Liver (tissue), 3 donors: Measurements from ENCODE around the gene ZNF616.

Experiments
- CTCF ChIP-seq: fragments of 150-350 bp; IDR thresholded peaks from 2 replicates; pipeline ENCODE4 v1.5.1; 2017; ENCODE audit warnings: improper control_type of control experiment, low read depth, low read length; ENCODE audit not compliant: missing input control
- NR2F2 ChIP-seq: IDR thresholded peaks from 2 replicates; pipeline ENCODE4 v1.6.1; 2016; ENCODE audit warnings: antibody characterized with exemption
- RAD21 ChIP-seq, 2 donors: IDR thresholded peaks; 2 replicates each; pipeline ENCODE4 v1.6.1; 2016; ENCODE audit warnings: antibody characterized with exemption in 2 of 2, mild to moderate bottlenecking in 2 of 2
- donor health status: healthy.
- donor health status: healthy.

GRCh38 chr19:52115526-52116053 lies 24.1 kb downstream of the ZNF616 start:
- no peak for TF ChIP-seq CTCF
- no peak for TF ChIP-seq RAD21 (IDR thresholded peaks at IDR 0.05)
- no peak for TF ChIP-seq NR2F2
